ENCODE data around the gene FAM83E.

Gene FAM83E

DNA sequence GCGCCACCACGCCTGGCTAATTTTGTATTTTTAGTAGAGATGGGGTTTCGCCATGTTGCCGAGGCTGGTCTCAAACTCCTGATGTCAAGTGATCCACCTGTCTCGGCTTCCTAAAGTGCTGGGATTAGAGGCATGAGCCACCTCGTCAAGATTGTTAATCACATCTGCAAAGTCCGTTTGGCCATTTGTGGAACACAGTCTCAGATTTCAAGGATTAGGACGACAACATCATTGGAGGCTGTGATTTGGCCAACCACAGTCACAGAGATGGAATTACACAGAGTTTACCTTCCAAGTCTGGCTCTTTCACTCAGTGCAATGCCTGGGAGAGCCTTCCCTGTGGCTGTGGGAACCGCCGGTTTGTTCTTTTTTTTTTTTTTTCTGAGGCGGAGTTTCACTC lies 45.1 kb downstream of the FAM83E start:
- no peak for DNase-seq

DNA sequence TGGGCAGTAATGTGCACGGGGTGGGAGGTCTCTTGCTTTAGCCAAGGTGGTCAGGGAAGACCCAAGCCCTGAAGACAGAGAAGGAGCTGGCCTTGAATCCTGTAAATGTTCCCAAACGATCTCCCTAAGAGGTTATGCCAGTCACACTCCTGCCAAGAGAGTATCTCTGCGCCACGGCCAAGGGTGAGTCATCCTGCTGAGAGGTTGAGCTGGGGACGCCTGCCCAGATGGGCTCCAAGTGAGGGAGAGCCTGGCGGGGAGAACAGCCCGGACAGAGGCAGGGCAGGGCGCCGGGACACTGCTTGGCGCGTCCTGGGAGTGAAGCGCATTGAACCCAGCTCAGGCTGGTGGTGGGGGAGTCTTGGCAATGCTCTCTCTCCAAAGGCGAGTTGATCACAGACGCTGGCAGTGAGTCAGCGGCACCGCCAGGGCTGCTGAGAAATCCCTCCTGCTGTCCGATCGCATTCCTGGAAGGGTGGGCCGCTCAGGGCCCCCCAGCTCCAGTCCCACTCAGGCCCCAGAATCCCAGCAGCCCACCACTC lies 46.5 kb downstream of the FAM83E start:
- DNase-seq = no peak

- DNase-seq = no peak
Observed at GRCh38 chr19:48565090-48565489, 49.8 kb downstream of the FAM83E start.
